Fibroblast of lung (primary cell): Measurements from ENCODE around the gene RBM23. TPM values are rescaled to one million over a fixed set of nuclear protein-coding genes. Genes with fewer than 3 reads are reported as not detected.

Experiments used
- DNase-seq, 2 donors: peaks; one replicate each; pipeline versions ENCODE4 v3.0.0 to v3.0.0-alpha.2; 2010; ENCODE audit warnings: low read depth in 2 of 2
- H2AFZ ChIP-seq: 2 replicates; pipeline ENCODE4 v1.5.1; 2012; ENCODE audit warnings: low read length, control low read depth, inconsistent platforms
- H3K27ac ChIP-seq: 2 replicates; pipeline ENCODE4 v1.5.1; 2011; ENCODE audit warnings: low read length, control low read depth; ENCODE audit not compliant: insufficient read depth
- H3K27me3 ChIP-seq: 2 replicates; pipeline ENCODE4 v1.5.1; 2011; ENCODE audit warnings: mild to moderate bottlenecking, low read length; ENCODE audit not compliant: control insufficient read depth, insufficient read depth
- H3K36me3 ChIP-seq: 2 replicates; pipeline ENCODE4 v1.5.1; 2011; ENCODE audit warnings: low read length; ENCODE audit not compliant: control insufficient read depth, insufficient read depth
- H3K4me1 ChIP-seq: 2 replicates; pipeline ENCODE4 v1.5.1; 2011; ENCODE audit warnings: low read length; ENCODE audit not compliant: control insufficient read depth, insufficient read depth; ENCODE audit errors: extremely low read depth
- H3K4me2 ChIP-seq: 2 replicates; pipeline ENCODE4 v1.5.1; 2011; ENCODE audit warnings: low read length, control low read depth; ENCODE audit not compliant: insufficient read depth; ENCODE audit errors: extremely low read depth
- H3K4me3 ChIP-seq, 4 experiments: fragments of 200-600 bp in 1 of 4; sonication (generic) in 1 of 4; replicated peaks in 1 of 4; 2 replicates each; pipeline ENCODE4 v1.5.1; 2011 to 2016; ENCODE audit warnings: low read length in 4 of 4, low read depth in 3 of 4, mild to moderate bottlenecking in 3 of 4, control low read depth in 2 of 4, inconsistent platforms in 1 of 4, mixed read lengths in 1 of 4; ENCODE audit not compliant: insufficient read depth in 1 of 4; ENCODE audit errors: control extremely low read depth in 1 of 4
- H3K79me2 ChIP-seq: 2 replicates; pipeline ENCODE4 v1.5.1; 2012; ENCODE audit warnings: mild to moderate bottlenecking, low read length, inconsistent platforms; ENCODE audit not compliant: control insufficient read depth, insufficient read depth
- H3K9ac ChIP-seq: 2 replicates; pipeline ENCODE4 v1.5.1; 2011; ENCODE audit warnings: mild to moderate bottlenecking, low read length, control low read depth; ENCODE audit not compliant: insufficient read depth
- H3K9me3 ChIP-seq: 2 replicates; pipeline ENCODE4 v1.5.1; 2012; ENCODE audit warnings: low read depth, low read length; ENCODE audit not compliant: control insufficient read depth, insufficient read depth
- H4K20me1 ChIP-seq: 2 replicates; pipeline ENCODE4 v1.5.1; 2011; ENCODE audit warnings: low read length; ENCODE audit not compliant: control insufficient read depth, insufficient read depth; ENCODE audit errors: extremely low read depth
- EZH2 ChIP-seq: IDR thresholded peaks from 2 replicates; pipeline ENCODE4 v1.5.1; 2012; ENCODE audit warnings: low read length, control low read depth, mild to moderate bottlenecking; ENCODE audit errors: missing control alignments
- polyA plus RNA-seq, 2 donors: library from polyadenylated mRNA; depleted of rRNA in 1 of 2; stranded (reverse) in 1 of 2; unstranded in 1 of 2; fragments of >200 nt; gene quantifications; 2 replicates each; pipeline ENCODE4 v1.2.1, GENCODE V29; 2011 to 2012; ENCODE audit warnings: missing spikeins in 1 of 2
- total RNA-seq: library from RNA; depleted of rRNA; stranded (reverse); fragments of >200 nt; gene quantifications from 2 replicates; pipeline ENCODE4 v1.2.1, GENCODE V29; 2014
- TF ChIP-seq, protein P1 (sequence below), 2 donors: IDR thresholded peaks in 1 of 2; conservative IDR thresholded peaks in 1 of 2; 1 replicate in 1 of 2; 2 replicates in 1 of 2; pipeline ENCODE4 v1.5.1; 2011 to 2012; ENCODE audit warnings: low read length in 2 of 2, control low read depth in 1 of 2, inconsistent platforms in 1 of 2, low read depth in 1 of 2, mild to moderate bottlenecking in 1 of 2

RBM23 gene
- total and polyA plus RNA-seq, 2 donors (not counting 1 experiment from before 2014, with no cell fraction given), result 51.0 to 85.3 TPM

DNA sequence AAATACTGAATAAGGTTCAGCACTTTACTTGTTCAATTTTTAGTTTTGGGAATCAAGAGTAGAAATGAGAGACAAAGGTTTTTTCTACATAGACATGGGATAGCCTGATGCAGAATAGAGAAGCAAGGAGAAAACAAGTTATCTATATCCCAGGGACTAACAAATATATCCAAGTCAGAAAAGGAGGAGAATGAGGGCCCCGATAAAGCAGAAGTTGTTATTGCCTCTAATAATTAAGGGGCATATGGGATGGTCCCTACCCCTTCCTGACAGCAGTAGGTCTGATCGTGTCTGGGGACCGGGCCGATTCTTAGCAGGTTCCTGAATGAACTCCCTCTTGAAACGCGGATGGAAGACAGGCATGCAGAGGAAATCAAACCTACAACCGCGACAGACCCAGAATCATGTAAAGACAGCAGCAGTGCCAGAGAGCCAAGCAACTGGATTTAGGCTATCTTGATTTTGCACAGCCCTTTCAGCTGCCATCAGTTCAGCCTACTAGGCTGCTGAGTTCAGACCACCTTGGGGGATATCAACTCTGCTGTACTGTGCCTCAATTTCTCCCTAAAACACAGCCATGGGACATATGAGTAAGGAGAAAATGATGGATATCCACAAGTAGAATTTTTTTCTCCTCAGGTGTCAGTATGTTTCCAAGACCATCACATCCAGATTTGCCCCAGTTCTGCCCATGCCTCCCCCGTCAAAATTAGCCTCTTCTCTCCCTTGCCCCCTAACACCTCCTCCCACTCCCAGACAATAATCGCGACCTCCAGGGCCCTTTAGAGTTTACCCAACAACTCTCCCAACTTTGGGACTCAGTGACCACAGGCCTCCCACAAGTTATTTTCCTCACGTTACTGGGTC is 9.5 kb upstream of the RBM23 start:
- peaks cover 11% of the 10 kb centered on the region for H3K36me3 ChIP-seq
- no peak for DNase-seq
- H3K9me3 ChIP-seq, result no peaks in the 10 kb centered on the region
- H2AFZ ChIP-seq, result peak overlapping the region; percentile 95
- H3K9ac ChIP-seq, result peak overlapping the region; percentile 92
- H3K27ac ChIP-seq, result peak overlapping the region; percentile 92
- H3K27me3 ChIP-seq, result no peaks in the 10 kb centered on the region
- H4K20me1 ChIP-seq, result no peaks in the 10 kb centered on the region
- peaks cover 18% of the 10 kb centered on the region for H3K79me2 ChIP-seq
- H3K4me2 ChIP-seq, result peak overlapping the region; percentile 85
- TF ChIP-seq, protein P1, sequence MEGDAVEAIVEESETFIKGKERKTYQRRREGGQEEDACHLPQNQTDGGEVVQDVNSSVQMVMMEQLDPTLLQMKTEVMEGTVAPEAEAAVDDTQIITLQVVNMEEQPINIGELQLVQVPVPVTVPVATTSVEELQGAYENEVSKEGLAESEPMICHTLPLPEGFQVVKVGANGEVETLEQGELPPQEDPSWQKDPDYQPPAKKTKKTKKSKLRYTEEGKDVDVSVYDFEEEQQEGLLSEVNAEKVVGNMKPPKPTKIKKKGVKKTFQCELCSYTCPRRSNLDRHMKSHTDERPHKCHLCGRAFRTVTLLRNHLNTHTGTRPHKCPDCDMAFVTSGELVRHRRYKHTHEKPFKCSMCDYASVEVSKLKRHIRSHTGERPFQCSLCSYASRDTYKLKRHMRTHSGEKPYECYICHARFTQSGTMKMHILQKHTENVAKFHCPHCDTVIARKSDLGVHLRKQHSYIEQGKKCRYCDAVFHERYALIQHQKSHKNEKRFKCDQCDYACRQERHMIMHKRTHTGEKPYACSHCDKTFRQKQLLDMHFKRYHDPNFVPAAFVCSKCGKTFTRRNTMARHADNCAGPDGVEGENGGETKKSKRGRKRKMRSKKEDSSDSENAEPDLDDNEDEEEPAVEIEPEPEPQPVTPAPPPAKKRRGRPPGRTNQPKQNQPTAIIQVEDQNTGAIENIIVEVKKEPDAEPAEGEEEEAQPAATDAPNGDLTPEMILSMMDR (conservative IDR thresholded peaks at IDR 0.05 in 1 of 2, IDR thresholded peaks at IDR 0.05 in 1 of 2; ENCODE audit: low read depth in 1 of 2, low read length in 2 of 2), result no peak
- TF ChIP-seq EZH2, result no peak
- peak overlapping the region; percentile 71 to 96 (median 94) for H3K4me3 ChIP-seq
- peaks cover 7% of the 10 kb centered on the region for H3K4me1 ChIP-seq

- Histone ChIP-seq H2AFZ (no peak overlapping the region), H3K9me3 (no peaks in the 10 kb centered on the region), H3K4me3 (no peak overlapping the region), H3K4me2 (no peak overlapping the region), H3K27ac (no peak overlapping the region), H3K9ac (no peak overlapping the region), H3K4me1 (peaks cover 7% of the 10 kb centered on the region), H4K20me1 (no peaks in the 10 kb centered on the region), H3K27me3 (no peaks in the 10 kb centered on the region), H3K79me2 (peaks cover 18% of the 10 kb centered on the region), H3K36me3 (peaks cover 14% of the 10 kb centered on the region)
- TF ChIP-seq, protein P1 (conservative IDR thresholded peaks at IDR 0.05 in 1 of 2, IDR thresholded peaks at IDR 0.05 in 1 of 2; ENCODE audit: low read depth in 1 of 2, low read length in 2 of 2), result no peak
- no peak for TF ChIP-seq EZH2
- peak in 1 of 2 donors; percentile 41 for DNase-seq
These were observed 7.4 kb upstream of the RBM23 start for GRCh38 chr14:22926316-22926715.

DNA sequence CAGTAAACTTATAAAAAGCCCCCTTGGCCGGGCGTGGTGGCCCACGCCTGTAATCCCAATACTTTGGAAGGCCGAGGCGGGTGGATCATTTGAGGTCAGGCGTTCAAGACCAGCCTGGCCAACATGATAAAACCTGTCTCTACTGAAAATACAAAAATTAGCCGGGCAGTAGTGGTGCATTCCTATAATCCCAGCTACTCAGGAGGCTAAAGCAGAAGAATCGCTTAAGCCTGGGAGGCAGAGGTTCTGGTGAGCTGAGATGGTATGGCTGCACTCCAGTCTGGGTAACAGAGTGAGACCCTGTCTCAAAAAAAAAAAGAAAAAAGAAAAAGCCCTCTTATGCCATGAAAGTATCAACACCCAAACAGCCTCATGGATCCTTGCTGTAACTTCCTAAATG is 6.6 kb upstream of the RBM23 start:
- no peaks in the 10 kb centered on the region for H3K27me3 ChIP-seq
- peaks cover 16% of the 10 kb centered on the region for H3K36me3 ChIP-seq
- H3K9me3 ChIP-seq, result no peaks in the 10 kb centered on the region
- no peak overlapping the region for H2AFZ ChIP-seq
- no peak overlapping the region for H3K4me3 ChIP-seq
- H4K20me1 ChIP-seq, result no peaks in the 10 kb centered on the region
- H3K9ac ChIP-seq, result no peak overlapping the region
- no peak overlapping the region for H3K4me2 ChIP-seq
- H3K4me1 ChIP-seq, result peaks cover 7% of the 10 kb centered on the region
- no peak overlapping the region for H3K27ac ChIP-seq
- TF ChIP-seq EZH2, result no peak
- TF ChIP-seq, protein P1 (conservative IDR thresholded peaks at IDR 0.05 in 1 of 2, IDR thresholded peaks at IDR 0.05 in 1 of 2; ENCODE audit: low read depth in 1 of 2, low read length in 2 of 2), result no peak
- H3K79me2 ChIP-seq, result peaks cover 18% of the 10 kb centered on the region
- DNase-seq, result no peak
